Nephron (organoid): Measurements from ENCODE around the gene IL15RA.

ENCODE experiments used
- H3K27ac Mint-ChIP-seq, 3 experiments: 2 replicates each; pipeline ENCODE4 v1.8.0; 2020; ENCODE audit warnings: mixed read lengths in 3 of 3, mild to moderate bottlenecking in 2 of 3, moderate library complexity in 1 of 3
- H3K27me3 Mint-ChIP-seq: 2 replicates; pipeline ENCODE4 v1.8.0; 2021; ENCODE audit warnings: low read depth, mild to moderate bottlenecking, moderate library complexity, mixed read lengths
- H3K36me3 Mint-ChIP-seq: 2 replicates; pipeline ENCODE4 v1.8.0; 2020; ENCODE audit warnings: low read depth, mixed read lengths
- H3K4me1 Mint-ChIP-seq: 2 replicates; pipeline ENCODE4 v1.8.0; 2020; ENCODE audit warnings: mixed read lengths
- H3K4me3 Mint-ChIP-seq, 3 experiments: 2 replicates each; pipeline ENCODE4 v1.8.0; 2020; ENCODE audit warnings: mild to moderate bottlenecking in 3 of 3, mixed read lengths in 3 of 3, moderate library complexity in 2 of 3
- H3K9me3 Mint-ChIP-seq: 2 replicates; pipeline ENCODE4 v1.8.0; 2020; ENCODE audit warnings: mixed read lengths
- CTCF ChIP-seq, 3 experiments: fragments of 200-600 bp; sonication (generic); IDR thresholded peaks; one replicate each; pipeline ENCODE4 v1.5.0; 2021; ENCODE audit warnings: antibody characterized with exemption in 3 of 3; ENCODE audit not compliant: unreplicated experiment in 3 of 3

IL15RA gene

DNA sequence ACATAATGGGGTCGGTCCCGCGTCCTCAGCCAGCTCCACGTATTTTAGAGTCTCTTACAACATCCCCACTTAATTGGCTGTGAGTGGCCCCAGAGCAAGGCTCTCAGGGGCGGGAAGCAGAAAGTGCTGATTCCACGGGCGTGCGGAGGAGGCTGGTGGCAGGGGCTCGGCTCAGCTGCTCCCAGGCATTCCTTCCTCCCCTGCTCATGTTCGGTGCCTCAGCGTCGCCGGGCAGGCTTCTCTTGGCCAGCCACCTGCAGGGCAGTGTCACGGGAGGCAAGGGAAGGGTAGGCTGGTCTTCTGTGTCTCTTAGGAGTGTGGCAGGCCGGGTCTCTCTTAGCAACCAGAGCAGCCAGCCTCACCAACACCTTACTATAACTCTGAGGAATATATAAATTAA, 33.8 kb downstream of the IL15RA start:
- H3K27me3 Mint-ChIP-seq: peaks cover 9% of the 10 kb centered on the region
- H3K9me3 Mint-ChIP-seq: no peaks in the 10 kb centered on the region

DNA sequence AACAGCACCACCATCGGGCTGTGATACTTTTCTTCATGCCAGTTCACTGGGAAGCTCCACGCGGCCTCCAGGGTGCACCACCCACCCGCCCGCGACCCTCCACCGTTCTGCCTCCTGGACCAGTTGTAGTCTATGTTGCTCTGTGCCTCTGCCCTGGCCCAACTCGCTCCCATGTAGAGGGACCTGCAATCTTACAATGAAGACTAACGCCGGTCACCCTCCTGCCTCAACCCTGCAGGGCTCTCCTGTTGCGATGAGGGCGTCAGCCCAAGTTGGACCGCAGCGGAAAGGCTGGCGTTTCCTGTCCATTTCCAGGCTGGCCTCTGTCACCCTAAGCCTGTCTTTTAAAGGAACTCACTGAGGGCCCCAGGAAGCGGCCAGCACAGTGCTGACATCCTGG, 34.9 kb downstream of the IL15RA start:
- TF ChIP-seq CTCF (IDR thresholded peaks at IDR 0.05; ENCODE audit: unreplicated experiment in 3 of 3): no peak
- no peak overlapping the region for H3K4me3 Mint-ChIP-seq
- no peaks in the 10 kb centered on the region for H3K27me3 Mint-ChIP-seq
- H3K9me3 Mint-ChIP-seq: no peaks in the 10 kb centered on the region
- H3K27ac Mint-ChIP-seq: peak overlapping the region in 2 of 3 experiments; percentile 42 to 48
- H3K36me3 Mint-ChIP-seq: peaks cover 16% of the 10 kb centered on the region
- H3K4me1 Mint-ChIP-seq: peaks cover 30% of the 10 kb centered on the region

More for the DNA sequence above, 33.8 kb downstream of the IL15RA start:
- Mint-ChIP-seq H3K4me1 (peaks cover 35% of the 10 kb centered on the region), H3K27ac (peak overlapping the region; percentile 79 to 93 (median 91)), H3K4me3 (peak overlapping the region in 1 of 3 experiments; percentile 19), H3K36me3 (peaks cover 5% of the 10 kb centered on the region)
- no peak for TF ChIP-seq CTCF (IDR thresholded peaks at IDR 0.05; ENCODE audit: unreplicated experiment in 3 of 3)

GRCh38 chr10:5942001-5942400, 35.3 kb downstream of the IL15RA start:
- no peak for TF ChIP-seq CTCF (IDR thresholded peaks at IDR 0.05; ENCODE audit: unreplicated experiment in 3 of 3)
- no peaks in the 10 kb centered on the region for H3K9me3 Mint-ChIP-seq
- peaks cover 17% of the 10 kb centered on the region for H3K36me3 Mint-ChIP-seq
- no peak overlapping the region for H3K4me3 Mint-ChIP-seq
- peak overlapping the region in 2 of 3 experiments; percentile 42 to 48 for H3K27ac Mint-ChIP-seq
- peaks cover 30% of the 10 kb centered on the region for H3K4me1 Mint-ChIP-seq
- no peaks in the 10 kb centered on the region for H3K27me3 Mint-ChIP-seq

GRCh38 chr10:5941579-5941978, 35.8 kb downstream of the IL15RA start:
- H3K4me3 Mint-ChIP-seq: no peak overlapping the region
- no peaks in the 10 kb centered on the region for H3K27me3 Mint-ChIP-seq
- H3K36me3 Mint-ChIP-seq: peaks cover 21% of the 10 kb centered on the region
- no peak overlapping the region for H3K27ac Mint-ChIP-seq
- TF ChIP-seq CTCF (IDR thresholded peaks at IDR 0.05; ENCODE audit: unreplicated experiment in 3 of 3): no peak
- no peaks in the 10 kb centered on the region for H3K9me3 Mint-ChIP-seq
- H3K4me1 Mint-ChIP-seq: peaks cover 30% of the 10 kb centered on the region

DNA sequence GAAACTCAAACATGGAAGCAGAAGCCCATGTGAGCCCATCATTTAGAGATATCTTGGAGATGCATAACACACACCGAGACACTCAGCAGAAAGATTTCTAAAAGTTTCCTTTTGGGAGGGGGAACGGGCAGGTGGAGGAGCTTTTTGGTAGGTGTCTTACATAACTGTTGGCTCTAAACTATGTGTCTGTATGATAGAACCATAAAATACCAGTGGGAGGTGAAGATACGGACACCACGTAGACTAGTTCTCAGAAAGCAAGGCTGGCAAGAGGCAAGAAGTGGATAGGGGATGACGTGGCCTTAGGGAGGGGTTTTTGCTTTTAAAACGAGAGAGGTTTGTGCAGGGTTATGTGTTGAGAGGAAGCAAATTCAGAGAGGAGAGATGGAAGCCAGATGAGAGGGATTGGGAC, 36.5 kb downstream of the IL15RA start:
- Mint-ChIP-seq H3K36me3 (peaks cover 27% of the 10 kb centered on the region), H3K27me3 (no peaks in the 10 kb centered on the region), H3K9me3 (no peaks in the 10 kb centered on the region), H3K4me1 (peaks cover 25% of the 10 kb centered on the region), H3K27ac (peak overlapping the region in 2 of 3 experiments; percentile 4 to 15), H3K4me3 (no peak overlapping the region)
- TF ChIP-seq CTCF (IDR thresholded peaks at IDR 0.05; ENCODE audit: unreplicated experiment in 3 of 3): no peak

DNA sequence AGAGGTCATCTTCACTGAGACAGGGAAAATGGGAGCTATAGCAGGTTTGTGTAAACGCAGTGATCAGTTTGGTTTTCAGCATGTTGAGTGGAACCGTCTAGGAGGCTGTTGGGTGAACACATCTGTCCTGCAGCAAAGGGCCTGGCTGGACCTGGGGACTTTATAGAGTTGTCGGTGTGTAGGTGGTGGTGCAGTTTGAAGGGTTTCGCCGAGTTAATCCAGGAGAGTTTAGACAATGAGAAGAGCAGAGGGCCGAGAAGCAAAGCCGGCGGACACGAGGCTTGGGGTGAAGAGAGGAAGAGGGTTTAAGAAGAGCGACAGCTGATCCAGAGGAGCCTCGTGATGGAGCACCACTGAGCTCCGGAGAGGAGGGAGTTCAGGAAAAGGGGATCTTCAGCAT, 39.1 kb downstream of the IL15RA start:
- Mint-ChIP-seq H3K36me3 (peaks cover 42% of the 10 kb centered on the region), H3K4me1 (peaks cover 3% of the 10 kb centered on the region), H3K9me3 (no peaks in the 10 kb centered on the region), H3K27ac (no peak overlapping the region), H3K4me3 (no peak overlapping the region), H3K27me3 (no peaks in the 10 kb centered on the region)
- no peak for TF ChIP-seq CTCF (IDR thresholded peaks at IDR 0.05; ENCODE audit: unreplicated experiment in 3 of 3)
